ENCODE measurements around the gene LONP2. TPM values are rescaled to one million over a fixed set of nuclear protein-coding genes. Genes with fewer than 3 reads are reported as not detected.

LONP2 gene
- total and polyA plus RNA-seq, 2 of the 13 experiments (the other 11 are each of a cell fraction or from before 2014, with no cell fraction given): 39.2 to 63.3 TPM

- Histone ChIP-seq H3K4me2 (ENCODE audit: low read depth, low read length) (peak overlapping the region; percentile 86; the same call in 1 of the 2 replicates), H3K9me3 (ENCODE audit: low read length) (no peaks in the 10 kb centered on the region), H3K27ac (ENCODE audit: extremely low read length, insufficient read depth, low read length) (no peak overlapping the region), H2AFZ (ENCODE audit: low read length) (no peak overlapping the region), H3K9ac (ENCODE audit: insufficient read depth, low read depth, low read length) (no peak overlapping the region), H3K36me3 (replicated peaks in 1 of 2; ENCODE audit: control insufficient read depth in 1 of 2, insufficient read depth in 2 of 2, low read length in 2 of 2) (no peaks in the 10 kb centered on the region), H3K79me2 (ENCODE audit: insufficient read depth, low read length) (no peaks in the 10 kb centered on the region), H3K4me1 (ENCODE audit: insufficient read depth, low read length) (peaks cover 73% of the 10 kb centered on the region), H3K27me3 (ENCODE audit: control insufficient read depth in 1 of 2, insufficient read depth in 2 of 2, low read length in 2 of 2) (no peaks in the 10 kb centered on the region), H3K4me3 (replicated peaks in 1 of 3; ENCODE audit: insufficient read depth in 1 of 3, low read depth in 2 of 3, low read length in 3 of 3) (no peak overlapping the region), H4K20me1 (ENCODE audit: insufficient read depth, low read length) (no peaks in the 10 kb centered on the region)
- intact Hi-C loops (cut with micrococcal nuclease; ENCODE audit: unreplicated experiment): loop anchor here (1.0 to 5.0 kb wide), 3 partner anchors 10 to 398 kb away; partner anchors contain the start of gene LONP2
- TF ChIP-seq ZNF746 (CRISPR knock-in tag; IDR thresholded peaks at IDR 0.05) (no peak), ZZZ3 (CRISPR knock-in tag; IDR thresholded peaks at IDR 0.05; ENCODE audit: borderline replicate concordance) (0 out of 2 replicates have a peak, but pooled peaks have one; percentile 17)
- ATAC-seq: no peak
- BruUV-seq (replicated peaks): no TSS peak
- CTCF ChIA-PET (ENCODE audit: low intra/inter-chr PET ratio, low total read pairs): no interaction called here
- no peak for DNase-seq (ENCODE audit: low spot score)
- POLR2A ChIA-PET: interaction anchor here (1.2 to 2.9 kb wide), 9 partner anchors 9 to 389 kb away, joined by 3 to 41 read pairs (median 7); partner anchors contain the start of genes ABCC11 and LONP2
- in situ Hi-C loops (cut with HindIII; ENCODE audit: extremely low pct_ligation_motif_present, low pct_unique_long_range_greater_than_20kb): no loop called here
- FAIRE-seq: peak; percentile 12
Measured at GRCh38 chr16:48234630-48235029, 9.5 kb upstream of the LONP2 start.

- in situ Hi-C loops (cut with HindIII; ENCODE audit: extremely low pct_ligation_motif_present, low pct_unique_long_range_greater_than_20kb) (no loop called here), intact Hi-C loops (cut with micrococcal nuclease; ENCODE audit: unreplicated experiment) (loop anchor here (1.0 kb wide), 1 partner anchor 9 kb away; the partner anchor contains the start of gene LONP2)
- peak overlapping the region; percentile 86 for H3K4me2 ChIP-seq (ENCODE audit: low read depth, low read length)
- peak overlapping the region; percentile 66 for H3K27ac ChIP-seq (ENCODE audit: extremely low read length, insufficient read depth, low read length)
- H3K79me2 ChIP-seq (ENCODE audit: insufficient read depth, low read length): no peaks in the 10 kb centered on the region
- peak overlapping the region; percentile 17 to 57 (median 26); a peak in 5 of 6 replicates for H3K4me3 ChIP-seq (replicated peaks in 1 of 3; ENCODE audit: insufficient read depth in 1 of 3, low read depth in 2 of 3, low read length in 3 of 3)
- peaks cover 68% of the 10 kb centered on the region for H3K4me1 ChIP-seq (ENCODE audit: insufficient read depth, low read length)
- 8% methylated on average over 6 of the region's 6 CpGs for WGBS (ENCODE audit: low lambda C conversion rate)
- peak overlapping the region; percentile 55; the same call in 1 of the 2 replicates for H3K9ac ChIP-seq (ENCODE audit: insufficient read depth, low read depth, low read length)
- H3K9me3 ChIP-seq (ENCODE audit: low read length): no peaks in the 10 kb centered on the region
- no peak for ATAC-seq
- ChIA-PET CTCF (ENCODE audit: low intra/inter-chr PET ratio, low total read pairs) (no interaction called here), POLR2A (interaction anchor here (1.2 to 2.9 kb wide), 13 partner anchors 9 to 388 kb away, joined by 3 to 41 read pairs (median 7); partner anchors contain the start of genes ABCC11 and LONP2)
- H3K27me3 ChIP-seq (ENCODE audit: control insufficient read depth in 1 of 2, insufficient read depth in 2 of 2, low read length in 2 of 2): no peaks in the 10 kb centered on the region
- FAIRE-seq: peak; percentile 28
- no peaks in the 10 kb centered on the region for H3K36me3 ChIP-seq (replicated peaks in 1 of 2; ENCODE audit: control insufficient read depth in 1 of 2, insufficient read depth in 2 of 2, low read length in 2 of 2)
- peak overlapping the region; percentile 74 for H2AFZ ChIP-seq (ENCODE audit: low read length)
- BruUV-seq (replicated peaks): no TSS peak
- H4K20me1 ChIP-seq (ENCODE audit: insufficient read depth, low read length): no peaks in the 10 kb centered on the region
- no peak for DNase-seq (ENCODE audit: low spot score)
- TF ChIP-seq ZBTB33 (CRISPR knock-in tag; IDR thresholded peaks at IDR 0.05) (no peak), ATF4 (CRISPR knock-in tag; IDR thresholded peaks at IDR 0.05) (no peak), ZNF609 (CRISPR knock-in tag; IDR thresholded peaks at IDR 0.05; ENCODE audit: borderline replicate concordance) (no peak), CEBPB (IDR thresholded peaks at IDR 0.05; ENCODE audit: borderline replicate concordance, low read depth, low read length) (peak; percentile 66; the same call in 1 of the 2 replicates), TEAD2 (CRISPR knock-in tag; IDR thresholded peaks at IDR 0.05) (no peak), ATF3 (CRISPR knock-in tag; IDR thresholded peaks at IDR 0.05) (no peak), ZNF720 (CRISPR knock-in tag; IDR thresholded peaks at IDR 0.05) (no peak)
Measured at GRCh38 chr16:48235058-48235555, 9.0 kb upstream of the LONP2 start.
